ENCODE results near the gene SNU13. TPM values are rescaled to one million over a fixed set of nuclear protein-coding genes. Genes with fewer than 3 reads are reported as not detected.

Gene SNU13
- total and polyA plus RNA-seq, 2 of the 4 experiments (the other 2 are of a cell fraction) = 122 to 185 TPM

DNA sequence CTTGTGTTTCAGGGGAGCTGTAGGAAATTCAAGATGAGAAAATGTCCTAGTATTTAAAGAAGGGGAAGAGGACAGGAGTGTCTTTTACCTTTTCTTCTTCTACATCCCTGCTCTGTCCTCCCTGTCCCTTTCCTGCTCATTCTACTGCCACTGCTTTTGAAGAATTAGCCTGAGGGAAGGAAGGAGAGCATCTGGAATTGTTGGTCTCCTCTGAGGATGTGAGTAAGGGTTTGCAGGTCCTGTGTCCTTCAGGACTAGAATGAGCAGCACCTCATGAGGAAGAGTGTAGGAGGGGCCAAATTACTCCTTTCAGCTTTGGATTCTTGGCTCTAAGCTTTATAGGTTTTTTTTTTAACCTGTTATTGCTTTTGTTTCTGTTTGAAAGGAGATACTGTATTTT lies 24.2 kb downstream of the SNU13 start:
- H2AK9ac ChIP-seq (replicated peaks; ENCODE audit: low read depth, low read length, poor library complexity) = no peak overlapping the region
- no peak overlapping the region for H4K8ac ChIP-seq (ENCODE audit: low read depth in 2 of 2, low read length in 2 of 2)
- H4K91ac ChIP-seq (ENCODE audit: insufficient read depth, low read depth, low read length) = no peak overlapping the region
- H3K4ac ChIP-seq (ENCODE audit: low read depth, low read length) = no peak overlapping the region
- no peaks in the 10 kb centered on the region for H3K9me3 ChIP-seq (ENCODE audit: control insufficient read depth, insufficient read depth, low read length)
- ChIA-PET CTCF (no interaction called here), POLR2A (ENCODE audit: unreplicated experiment) (no interaction called here)
- peaks cover 25% of the 10 kb centered on the region for H3K36me3 ChIP-seq (ENCODE audit: control insufficient read depth, insufficient read depth, low read length)
- H2BK120ac ChIP-seq (ENCODE audit: low read depth, low read length) = no peak overlapping the region
- H2BK15ac ChIP-seq (ENCODE audit: low read depth, low read length) = no peak overlapping the region
- in situ Hi-C loops (cut with MboI; ENCODE audit: low sequenced_read_pairs) = no loop called here
- DNase-seq = no peak
- no peak for ATAC-seq (ENCODE audit: low read depth)
- no peak overlapping the region for H2AK5ac ChIP-seq (ENCODE audit: low read depth, low read length)
- no peak overlapping the region for H3K56ac ChIP-seq (ENCODE audit: extremely low read depth, insufficient read depth, low read length)
- H3K27ac ChIP-seq (ENCODE audit: insufficient read depth, low read length) = no peak overlapping the region
- no peak overlapping the region for H4K5ac ChIP-seq (ENCODE audit: low read depth, low read length)
- no peak overlapping the region for H3K9ac ChIP-seq (ENCODE audit: low read depth, low read length)
- peaks cover 0 to 24% of the 10 kb centered on the region in 2 experiments; a peak in 2 of 4 replicates for H3K79me1 ChIP-seq (ENCODE audit: low read depth in 1 of 2, low read length in 2 of 2)
- no peak overlapping the region for H3K18ac ChIP-seq (ENCODE audit: low read depth, low read length)
- no peaks in the 10 kb centered on the region for H3K27me3 ChIP-seq (ENCODE audit: control insufficient read depth, insufficient read depth, low read length)
- H2AFZ ChIP-seq (replicated peaks; ENCODE audit: low read length, poor library complexity) = no peak overlapping the region
- H3K23ac ChIP-seq (ENCODE audit: low read depth, low read length) = no peak overlapping the region
- H3K9me1 ChIP-seq (ENCODE audit: insufficient read depth, low read length) = peaks cover 9% of the 10 kb centered on the region
- no peak overlapping the region for H3K14ac ChIP-seq (replicated peaks; ENCODE audit: low read depth, low read length)
- H4K20me1 ChIP-seq (ENCODE audit: insufficient read depth, low read length) = peaks cover 13% of the 10 kb centered on the region
- BruUV-seq (replicated peaks) = no TSS peak
- H2BK20ac ChIP-seq (ENCODE audit: low read depth, low read length) = no peak overlapping the region
- dilution Hi-C loops (cut with HindIII; ENCODE audit: low sequenced_read_pairs, unreplicated experiment) = no loop called here
- H3K4me2 ChIP-seq (ENCODE audit: low read depth, low read length) = no peak overlapping the region
- no peak overlapping the region for H2BK5ac ChIP-seq (ENCODE audit: low read depth, low read length, poor library complexity, severe bottlenecking)
- TF ChIP-seq SMC3 (IDR thresholded peaks at IDR 0.05; ENCODE audit: low read depth, low read length) (no peak), RAD21 (IDR thresholded peaks at IDR 0.05; ENCODE audit: low read length) (no peak), MXI1 (IDR thresholded peaks at IDR 0.05; ENCODE audit: borderline replicate concordance, low read depth, low read length) (no peak), FOS (IDR thresholded peaks at IDR 0.05; ENCODE audit: low read depth, low read length) (no peak), CTCF (conservative IDR thresholded peaks at IDR 0.05; ENCODE audit: low read depth, low read length) (no peak), NFE2L2 (IDR thresholded peaks at IDR 0.05; ENCODE audit: low read depth, low read length) (no peak), RFX5 (IDR thresholded peaks at IDR 0.05; ENCODE audit: low read depth, low read length) (no peak), CEBPB (IDR thresholded peaks at IDR 0.05; ENCODE audit: low read depth, low read length) (no peak), MAFK (IDR thresholded peaks at IDR 0.05; ENCODE audit: low read depth, low read length) (no peak), RCOR1 (IDR thresholded peaks at IDR 0.05; ENCODE audit: insufficient replicate concordance, low read length) (no peak), BHLHE40 (IDR thresholded peaks at IDR 0.05; ENCODE audit: low read depth, low read length) (no peak), POLR2A (IDR thresholded peaks at IDR 0.05; ENCODE audit: low read depth, low read length) (no peak), MAZ (IDR thresholded peaks at IDR 0.05; ENCODE audit: borderline replicate concordance, low read depth, low read length) (no peak), CHD1 (IDR thresholded peaks at IDR 0.05; ENCODE audit: low read depth, low read length) (no peak)
- TF ChIP-seq, protein P1, sequence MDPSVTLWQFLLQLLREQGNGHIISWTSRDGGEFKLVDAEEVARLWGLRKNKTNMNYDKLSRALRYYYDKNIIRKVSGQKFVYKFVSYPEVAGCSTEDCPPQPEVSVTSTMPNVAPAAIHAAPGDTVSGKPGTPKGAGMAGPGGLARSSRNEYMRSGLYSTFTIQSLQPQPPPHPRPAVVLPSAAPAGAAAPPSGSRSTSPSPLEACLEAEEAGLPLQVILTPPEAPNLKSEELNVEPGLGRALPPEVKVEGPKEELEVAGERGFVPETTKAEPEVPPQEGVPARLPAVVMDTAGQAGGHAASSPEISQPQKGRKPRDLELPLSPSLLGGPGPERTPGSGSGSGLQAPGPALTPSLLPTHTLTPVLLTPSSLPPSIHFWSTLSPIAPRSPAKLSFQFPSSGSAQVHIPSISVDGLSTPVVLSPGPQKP (IDR thresholded peaks at IDR 0.05; ENCODE audit: borderline replicate concordance, low read depth, low read length) = no peak
- TF ChIP-seq, protein P2, sequence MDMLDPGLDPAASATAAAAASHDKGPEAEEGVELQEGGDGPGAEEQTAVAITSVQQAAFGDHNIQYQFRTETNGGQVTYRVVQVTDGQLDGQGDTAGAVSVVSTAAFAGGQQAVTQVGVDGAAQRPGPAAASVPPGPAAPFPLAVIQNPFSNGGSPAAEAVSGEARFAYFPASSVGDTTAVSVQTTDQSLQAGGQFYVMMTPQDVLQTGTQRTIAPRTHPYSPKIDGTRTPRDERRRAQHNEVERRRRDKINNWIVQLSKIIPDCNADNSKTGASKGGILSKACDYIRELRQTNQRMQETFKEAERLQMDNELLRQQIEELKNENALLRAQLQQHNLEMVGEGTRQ (IDR thresholded peaks at IDR 0.05; ENCODE audit: low read depth, low read length) = no peak
- H3K4me3 ChIP-seq (ENCODE audit: insufficient read depth, low read depth, low read length) = no peak overlapping the region
- peaks cover 13% of the 10 kb centered on the region for H3K4me1 ChIP-seq (ENCODE audit: control insufficient read depth, insufficient read depth, low read length)
- intact Hi-C loops (cut with micrococcal nuclease) = no loop called here

Measured in IMR-90 (cell line).